Left ventricle myocardium inferior (tissue), 1 donor: Measurements from ENCODE around the gene PRR5L. TPM values are rescaled to one million over a fixed set of nuclear protein-coding genes. Genes with fewer than 3 reads are reported as not detected.
A peak's percentile ranks its signal among the peaks of the same experiment; 100 is the strongest.

Source experiments
- DNase-seq: peaks from one replicate; pipeline ENCODE4 v3.0.0-alpha.2; 2020
- H3K27ac ChIP-seq: fragments of 200-600 bp; replicated peaks from 2 replicates; pipeline ENCODE4 v1.8.0; 2021
- H3K27me3 ChIP-seq: fragments of 200-600 bp; 2 replicates; pipeline ENCODE4 v1.8.0; 2021; ENCODE audit warnings: low read depth
- H3K36me3 ChIP-seq: fragments of 200-600 bp; 2 replicates; pipeline ENCODE4 v1.8.0; 2021
- H3K4me1 ChIP-seq: fragments of 200-600 bp; 2 replicates; pipeline ENCODE4 v1.8.0; 2021
- H3K4me3 ChIP-seq: fragments of 200-600 bp; 2 replicates; pipeline ENCODE4 v1.8.0; 2021; ENCODE audit warnings: mild to moderate bottlenecking, moderate library complexity
- H3K9me3 ChIP-seq: fragments of 200-600 bp; replicated peaks from 2 replicates; pipeline ENCODE4 v1.8.0; 2021
- CTCF ChIP-seq: fragments of 200-600 bp; IDR thresholded peaks from 2 replicates; pipeline ENCODE4 v1.8.0; 2021; ENCODE audit warnings: antibody characterized with exemption, mild to moderate bottlenecking, borderline replicate concordance
- intact Hi-C: fragments of 100-400 bp; cut with micrococcal nuclease; formaldehyde crosslinking; loops from one replicate; pipeline ENCODE4 v1.11.0; 2022
- total RNA-seq: library from RNA; stranded (reverse); fragmentation: NEBNext Ultra II Directional; extraction: Animal tissue kit (Norgen Biotek cat#: 25700); gene quantifications from one replicate; pipeline ENCODE4 v1.2.1, GENCODE V29; 2021
- donor health status: DM: no; HTN: yes; CAD: no; lungs with severe emphysema.

Gene PRR5L
- total RNA-seq, 1 donor from 2014 or later: 1.3 TPM

GRCh38 chr11:36306888-36307287 lies 10.8 kb downstream of the PRR5L start:
- no peaks in the 10 kb centered on the region for H3K9me3 ChIP-seq
- no peaks in the 10 kb centered on the region for H3K27me3 ChIP-seq
- intact Hi-C loops: no loop called here
- no peak overlapping the region for H3K27ac ChIP-seq
- no peak overlapping the region for H3K4me3 ChIP-seq
- no peak for DNase-seq
- H3K4me1 ChIP-seq: no peaks in the 10 kb centered on the region
- no peaks in the 10 kb centered on the region for H3K36me3 ChIP-seq
- TF ChIP-seq CTCF: peak; percentile 27

- no peak for TF ChIP-seq CTCF
- no peak for DNase-seq
- Histone ChIP-seq H3K27ac (no peak overlapping the region), H3K9me3 (no peaks in the 10 kb centered on the region), H3K27me3 (peaks cover 14% of the 10 kb centered on the region), H3K4me1 (peaks cover 4% of the 10 kb centered on the region), H3K4me3 (no peak overlapping the region), H3K36me3 (no peaks in the 10 kb centered on the region)
- intact Hi-C loops: no loop called here
Observed at GRCh38 chr11:36308577-36308976, 12.5 kb downstream of the PRR5L start.

GRCh38 chr11:36309779-36310178 lies 13.7 kb downstream of the PRR5L start:
- H3K27ac ChIP-seq: no peak overlapping the region
- no peaks in the 10 kb centered on the region for H3K9me3 ChIP-seq
- H3K27me3 ChIP-seq: peaks cover 21% of the 10 kb centered on the region
- no peak for DNase-seq
- peaks cover 13% of the 10 kb centered on the region for H3K4me1 ChIP-seq
- no peak overlapping the region for H3K4me3 ChIP-seq
- TF ChIP-seq CTCF: no peak
- intact Hi-C loops: no loop called here
- H3K36me3 ChIP-seq: no peaks in the 10 kb centered on the region

DNA sequence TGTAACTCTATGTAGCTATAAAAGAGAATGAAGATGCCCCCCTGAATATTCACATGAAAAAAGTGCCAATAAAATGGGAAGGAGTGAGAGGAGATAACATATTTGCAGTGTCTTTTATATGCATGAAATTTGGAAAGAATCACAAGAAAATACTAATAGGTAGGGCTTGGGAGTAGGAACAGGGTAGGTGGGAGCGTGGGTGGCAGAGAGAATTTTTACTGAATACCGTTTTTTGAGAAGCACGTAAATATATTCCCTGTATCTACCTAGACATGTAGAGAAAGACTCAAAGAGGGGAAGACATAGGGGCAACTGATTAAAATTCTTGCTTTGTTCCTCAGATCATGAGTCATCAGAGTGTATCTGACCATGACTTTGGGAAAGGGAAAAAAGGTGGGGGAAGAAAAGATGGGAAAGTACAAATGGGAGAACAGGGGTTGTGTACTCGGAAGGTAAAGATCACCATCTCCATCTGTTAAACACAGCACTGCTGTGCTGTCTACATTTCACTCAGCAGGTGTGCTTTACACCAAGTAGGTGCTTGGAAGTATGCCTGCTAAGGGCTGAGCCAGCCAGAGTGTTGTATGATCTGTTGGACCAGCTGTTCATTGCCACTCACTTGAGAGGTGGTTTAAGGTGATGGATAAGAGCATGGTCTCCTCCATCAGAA lies 16.0 kb downstream of the PRR5L start:
- H3K27me3 ChIP-seq: peaks cover 35% of the 10 kb centered on the region
- DNase-seq: no peak
- no peaks in the 10 kb centered on the region for H3K36me3 ChIP-seq
- no peak for TF ChIP-seq CTCF
- peaks cover 13% of the 10 kb centered on the region for H3K4me1 ChIP-seq
- intact Hi-C loops: no loop called here
- H3K9me3 ChIP-seq: no peaks in the 10 kb centered on the region
- H3K4me3 ChIP-seq: no peak overlapping the region
- H3K27ac ChIP-seq: no peak overlapping the region

DNA sequence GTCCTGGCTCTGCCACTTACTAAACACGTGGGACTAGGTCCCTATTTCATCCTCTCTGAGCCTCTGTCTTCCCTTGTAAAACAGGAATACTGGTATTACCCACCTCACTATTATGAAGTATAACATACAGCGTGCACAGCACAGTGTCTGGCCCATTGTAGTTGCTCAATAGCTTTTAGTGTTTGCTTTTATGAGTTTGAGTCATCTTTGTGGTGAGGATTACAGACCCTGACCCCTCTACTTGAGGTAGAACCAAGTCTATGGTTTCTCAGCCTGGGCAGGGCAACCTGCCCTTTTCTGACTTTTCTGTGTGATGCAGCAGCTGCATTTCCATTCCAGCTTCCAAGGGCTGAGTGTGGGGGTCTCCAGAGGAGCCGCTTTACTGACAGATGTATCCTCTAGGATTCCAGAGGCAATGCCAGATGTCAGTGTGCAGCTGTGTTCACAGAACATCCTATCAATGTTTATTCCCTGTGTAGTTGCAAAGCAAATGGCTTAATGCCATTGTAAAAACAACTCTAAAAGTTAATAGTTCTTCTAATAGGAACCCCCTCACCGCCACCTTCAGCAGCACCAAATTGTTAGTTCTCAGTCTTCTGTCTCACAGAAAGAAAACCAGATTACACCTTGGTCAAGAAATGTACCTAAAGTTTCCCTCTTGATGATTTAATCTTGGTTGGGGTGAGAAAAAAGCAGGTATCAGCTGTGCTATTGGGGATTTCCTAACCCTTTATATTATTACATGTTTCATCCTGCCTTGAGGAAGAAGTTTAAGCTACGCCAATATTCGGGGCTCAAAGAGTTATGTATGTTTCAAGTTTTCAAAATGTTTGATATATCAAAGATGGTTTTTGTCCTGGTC lies 16.8 kb downstream of the PRR5L start:
- peaks cover 39% of the 10 kb centered on the region for H3K27me3 ChIP-seq
- no peak for TF ChIP-seq CTCF
- H3K9me3 ChIP-seq: no peaks in the 10 kb centered on the region
- no peaks in the 10 kb centered on the region for H3K36me3 ChIP-seq
- peaks cover 13% of the 10 kb centered on the region for H3K4me1 ChIP-seq
- no peak overlapping the region for H3K4me3 ChIP-seq
- no peak overlapping the region for H3K27ac ChIP-seq
- intact Hi-C loops: no loop called here
- no peak for DNase-seq
